T-helper 1 cell treated with Interleukin-12 subunit alpha and Interleukin-12 subunit beta and Interleukin-4 antibody, amounts not matched to agents 30 μg/mL and 1 μg/mL, for 36 hours (primary cell): ENCODE results near the gene TMEM91.
A peak's percentile ranks its signal among the peaks of the same experiment; 100 is the strongest.

ENCODE experiments used
- H3K27ac Mint-ChIP-seq: one replicate; pipeline ENCODE4 v1.8.0; 2021; ENCODE audit warnings: mild to moderate bottlenecking, mixed read lengths
- H3K27me3 Mint-ChIP-seq: one replicate; pipeline ENCODE4 v1.8.0; 2021; ENCODE audit warnings: low read depth, mixed read lengths
- H3K36me3 Mint-ChIP-seq: one replicate; pipeline ENCODE4 v1.8.0; 2021; ENCODE audit warnings: low read depth, mixed read lengths
- H3K4me1 Mint-ChIP-seq: one replicate; pipeline ENCODE4 v1.8.0; 2021; ENCODE audit warnings: low read depth, mixed read lengths
- H3K4me3 Mint-ChIP-seq: one replicate; pipeline ENCODE4 v1.8.0; 2021; ENCODE audit warnings: mild to moderate bottlenecking, moderate library complexity, mixed read lengths
- H3K9me3 Mint-ChIP-seq: one replicate; pipeline ENCODE4 v1.8.0; 2021; ENCODE audit warnings: mixed read lengths

TMEM91 gene

GRCh38 chr19:41422456-41422855 lies 46.1 kb downstream of the TMEM91 start:
- Mint-ChIP-seq H3K27me3 (no peaks in the 10 kb centered on the region), H3K9me3 (no peaks in the 10 kb centered on the region), H3K36me3 (peaks cover 13% of the 10 kb centered on the region), H3K27ac (no peak overlapping the region), H3K4me3 (no peak overlapping the region), H3K4me1 (peaks cover 4% of the 10 kb centered on the region)

- Mint-ChIP-seq H3K4me1 (peaks cover 8% of the 10 kb centered on the region), H3K27me3 (no peaks in the 10 kb centered on the region), H3K36me3 (peaks cover 16% of the 10 kb centered on the region), H3K4me3 (no peak overlapping the region), H3K27ac (no peak overlapping the region), H3K9me3 (no peaks in the 10 kb centered on the region)
These were observed 46.6 kb downstream of the TMEM91 start for GRCh38 chr19:41422955-41423354.

GRCh38 chr19:41424335-41425173 lies 48.2 kb downstream of the TMEM91 start:
- H3K36me3 Mint-ChIP-seq: peaks cover 14% of the 10 kb centered on the region
- no peaks in the 10 kb centered on the region for H3K9me3 Mint-ChIP-seq
- H3K27me3 Mint-ChIP-seq: no peaks in the 10 kb centered on the region
- peaks cover 12% of the 10 kb centered on the region for H3K4me1 Mint-ChIP-seq
- no peak overlapping the region for H3K4me3 Mint-ChIP-seq
- H3K27ac Mint-ChIP-seq: no peak overlapping the region

GRCh38 chr19:41425174-41426115 lies 49.1 kb downstream of the TMEM91 start:
- Mint-ChIP-seq H3K9me3 (no peaks in the 10 kb centered on the region), H3K4me1 (peaks cover 12% of the 10 kb centered on the region), H3K4me3 (no peak overlapping the region), H3K27ac (no peak overlapping the region), H3K27me3 (no peaks in the 10 kb centered on the region), H3K36me3 (peaks cover 14% of the 10 kb centered on the region)

GRCh38 chr19:41426116-41426841 lies 49.9 kb downstream of the TMEM91 start:
- H3K4me1 Mint-ChIP-seq: peaks cover 12% of the 10 kb centered on the region
- H3K27me3 Mint-ChIP-seq: no peaks in the 10 kb centered on the region
- peaks cover 11% of the 10 kb centered on the region for H3K36me3 Mint-ChIP-seq
- no peak overlapping the region for H3K27ac Mint-ChIP-seq
- no peaks in the 10 kb centered on the region for H3K9me3 Mint-ChIP-seq
- no peak overlapping the region for H3K4me3 Mint-ChIP-seq

GRCh38 chr19:41426952-41427646 lies 50.8 kb downstream of the TMEM91 start, which contains the start of gene B3GNT8:
B3GNT8 (minus strand) TSS chr19:41427374; CDS start chr19:41426778, 596 bp downstream.
- Mint-ChIP-seq H3K27ac (peak within 1 kb of the TSS; percentile 91), H3K4me3 (peak within 1 kb of the TSS; percentile 88), H3K4me1 (peaks cover 13% of the 10 kb centered on the region), H3K36me3 (peaks cover 8% of the 10 kb centered on the region), H3K27me3 (no peaks in the 10 kb centered on the region), H3K9me3 (no peaks in the 10 kb centered on the region)

- Mint-ChIP-seq H3K27ac (peak overlapping the region; percentile 91), H3K4me3 (peak overlapping the region; percentile 88), H3K4me1 (peaks cover 13% of the 10 kb centered on the region)
These were observed 51.5 kb downstream of the TMEM91 start for GRCh38 chr19:41427647-41428480.

GRCh38 chr19:41428481-41428859 lies 52.1 kb downstream of the TMEM91 start:
- Mint-ChIP-seq H3K27me3 (no peaks in the 10 kb centered on the region), H3K27ac (peak overlapping the region; percentile 42), H3K9me3 (no peaks in the 10 kb centered on the region), H3K4me3 (no peak overlapping the region), H3K36me3 (peaks cover 14% of the 10 kb centered on the region), H3K4me1 (peaks cover 13% of the 10 kb centered on the region)

More at GRCh38 chr19:41427647-41428480, 51.5 kb downstream of the TMEM91 start:
- Mint-ChIP-seq H3K9me3 (no peaks in the 10 kb centered on the region), H3K36me3 (peaks cover 14% of the 10 kb centered on the region), H3K27me3 (no peaks in the 10 kb centered on the region)

- no peaks in the 10 kb centered on the region for H3K9me3 Mint-ChIP-seq
- peaks cover 15% of the 10 kb centered on the region for H3K4me1 Mint-ChIP-seq
- no peak overlapping the region for H3K27ac Mint-ChIP-seq
- H3K36me3 Mint-ChIP-seq: peaks cover 14% of the 10 kb centered on the region
- no peaks in the 10 kb centered on the region for H3K27me3 Mint-ChIP-seq
- H3K4me3 Mint-ChIP-seq: no peak overlapping the region
These were observed 54.6 kb downstream of the TMEM91 start for GRCh38 chr19:41430922-41431321.

GRCh38 chr19:41431426-41432386 lies 55.4 kb downstream of the TMEM91 start:
- Mint-ChIP-seq H3K4me3 (no peak overlapping the region), H3K4me1 (peaks cover 19% of the 10 kb centered on the region), H3K27me3 (no peaks in the 10 kb centered on the region), H3K9me3 (no peaks in the 10 kb centered on the region), H3K27ac (no peak overlapping the region), H3K36me3 (peaks cover 14% of the 10 kb centered on the region)

- Mint-ChIP-seq H3K36me3 (peaks cover 14% of the 10 kb centered on the region), H3K27me3 (no peaks in the 10 kb centered on the region), H3K4me3 (no peak overlapping the region), H3K27ac (no peak overlapping the region), H3K4me1 (peaks cover 13% of the 10 kb centered on the region), H3K9me3 (no peaks in the 10 kb centered on the region)
These were observed 56.8 kb downstream of the TMEM91 start for GRCh38 chr19:41433171-41433570.
